GM23338 (cell line): ENCODE data around the gene TEX30. TPM values are rescaled to one million over a fixed set of nuclear protein-coding genes. Genes with fewer than 3 reads are reported as not detected.
A peak's percentile ranks its signal among the peaks of the same experiment; 100 is the strongest.

Experiments used
- ATAC-seq: fragments of 200-7000 bp; cut with Tn5 transposase; 3 replicates; pipeline ENCODE4 v1.9.1; 2020
- DNase-seq: peaks from one replicate; pipeline ENCODE4 v3.0.0-alpha.2; 2015; ENCODE audit warnings: low spot score
- H2AFZ ChIP-seq: fragments of 200-600 bp; sonication (generic); 2 replicates; pipeline ENCODE4 v1.8.0; 2016; ENCODE audit warnings: antibody characterized with exemption, mild to moderate bottlenecking, moderate library complexity
- H3F3A ChIP-seq: fragments of 200-600 bp; sonication (generic); replicated peaks from 2 replicates; pipeline ENCODE4 v1.8.0; 2017; ENCODE audit warnings: antibody characterized with exemption, mixed run types, low read depth
- H3K27ac ChIP-seq: fragments of 200-600 bp; sonication (generic); 2 replicates; pipeline ENCODE4 v1.6.1; 2016; ENCODE audit warnings: low read depth
- H3K27me3 ChIP-seq: fragments of 200-600 bp; sonication (generic); 2 replicates; pipeline ENCODE4 v1.8.0; 2016; ENCODE audit warnings: mild to moderate bottlenecking, mixed run types, moderate library complexity; ENCODE audit not compliant: insufficient read depth
- H3K36me3 ChIP-seq: fragments of 200-600 bp; sonication (generic); 2 replicates; pipeline ENCODE4 v1.8.0; 2016; ENCODE audit warnings: mild to moderate bottlenecking; ENCODE audit not compliant: insufficient read depth
- H3K4me1 ChIP-seq: fragments of 200-600 bp; sonication (generic); 2 replicates; pipeline ENCODE4 v1.8.0; 2016; ENCODE audit warnings: mild to moderate bottlenecking, moderate library complexity; ENCODE audit not compliant: insufficient read depth
- H3K4me2 ChIP-seq: fragments of 200-600 bp; sonication (generic); 2 replicates; pipeline ENCODE4 v1.7.1; 2017; ENCODE audit warnings: mixed run types
- H3K4me3 ChIP-seq: fragments of 200-600 bp; sonication (generic); 2 replicates; pipeline ENCODE4 v1.6.1; 2016; ENCODE audit warnings: mixed run types
- H3K79me2 ChIP-seq: fragments of 200-600 bp; sonication (generic); replicated peaks from 2 replicates; pipeline ENCODE4 v1.8.0; 2017; ENCODE audit warnings: mild to moderate bottlenecking; ENCODE audit not compliant: insufficient read depth
- H3K9me2 ChIP-seq: fragments of 200-600 bp; sonication (generic); 2 replicates; pipeline ENCODE4 v1.8.0; 2017; ENCODE audit not compliant: insufficient read depth
- H4K20me1 ChIP-seq: fragments of 200-600 bp; sonication (generic); replicated peaks from 2 replicates; pipeline ENCODE4 v1.8.0; 2017; ENCODE audit warnings: mild to moderate bottlenecking; ENCODE audit not compliant: insufficient read depth
- H3K27ac Mint-ChIP-seq: 2 replicates; pipeline ENCODE4 v1.8.0; 2020; ENCODE audit warnings: inconsistent platforms, mild to moderate bottlenecking, moderate library complexity, mixed read lengths
- H3K27me3 Mint-ChIP-seq: 3 replicates; pipeline ENCODE4 v1.8.0; 2022; ENCODE audit warnings: low read depth, mild to moderate bottlenecking, moderate library complexity, mixed read lengths, inconsistent platforms; ENCODE audit not compliant: insufficient read depth, poor library complexity
- H3K36me3 Mint-ChIP-seq: 3 replicates; pipeline ENCODE4 v1.8.0; 2021; ENCODE audit warnings: low read depth, mild to moderate bottlenecking, inconsistent platforms, moderate library complexity, mixed read lengths
- H3K4me1 Mint-ChIP-seq: 3 replicates; pipeline ENCODE4 v1.8.0; 2020; ENCODE audit warnings: mild to moderate bottlenecking, inconsistent platforms, mixed read lengths
- H3K4me3 Mint-ChIP-seq: 3 replicates; pipeline ENCODE4 v1.8.0; 2021; ENCODE audit warnings: moderate library complexity, mild to moderate bottlenecking, inconsistent platforms, mixed read lengths
- H3K9me3 Mint-ChIP-seq: 3 replicates; pipeline ENCODE4 v1.8.0; 2020; ENCODE audit warnings: moderate library complexity, mild to moderate bottlenecking, inconsistent platforms, mixed read lengths
- CREB1 ChIP-seq: fragments of 250-450 bp; sonication (Bioruptor Pico); IDR thresholded peaks from 2 replicates; pipeline ENCODE4 v1.5.0; 2020; ENCODE audit warnings: low read depth, mild to moderate bottlenecking, moderate library complexity
- ETS1 ChIP-seq: IDR thresholded peaks from 2 replicates; pipeline ENCODE4 v1.6.1; 2016; ENCODE audit warnings: antibody characterized with exemption
- EZH2phosphoT487 ChIP-seq: fragments of 200-600 bp; sonication (generic); IDR thresholded peaks from one replicate; pipeline ENCODE4 v1.8.1; 2018; ENCODE audit warnings: antibody characterized with exemption; ENCODE audit not compliant: unreplicated experiment
- JUNB ChIP-seq: IDR thresholded peaks from one replicate; pipeline ENCODE4 v1.6.1; 2016; ENCODE audit warnings: antibody characterized with exemption; ENCODE audit not compliant: unreplicated experiment
- NANOG ChIP-seq: IDR thresholded peaks from 2 replicates; pipeline ENCODE4 v1.6.1; 2016; ENCODE audit warnings: antibody characterized with exemption, borderline replicate concordance
- STAT1 ChIP-seq: IDR thresholded peaks from one replicate; pipeline ENCODE4 v1.6.1; 2016; ENCODE audit warnings: antibody characterized with exemption; ENCODE audit not compliant: unreplicated experiment
- ZNF114 ChIP-seq: fragments of 250-450 bp; sonication (Bioruptor Pico); IDR thresholded peaks from 2 replicates; pipeline ENCODE4 v1.5.0; 2020; ENCODE audit warnings: mild to moderate bottlenecking, moderate library complexity
- ZNF331 ChIP-seq: fragments of 250-450 bp; sonication (Bioruptor Pico); IDR thresholded peaks from 2 replicates; pipeline ENCODE4 v1.5.0; 2020; ENCODE audit warnings: low read depth, mild to moderate bottlenecking, moderate library complexity
- ZNF462 ChIP-seq: fragments of 250-450 bp; sonication (Bioruptor Pico); IDR thresholded peaks from 2 replicates; pipeline ENCODE4 v1.5.0; 2020; ENCODE audit warnings: mild to moderate bottlenecking, moderate library complexity
- polyA plus RNA-seq: library from polyadenylated mRNA; unstranded; fragments of >200 nt; fragmentation: Nextera tagmentation; extraction: Ambion mirVana; gene quantifications from 2 replicates; pipeline ENCODE4 v1.2.1, GENCODE V29; 2016
- total RNA-seq: library from RNA; depleted of rRNA; stranded (reverse); fragments of >200 nt; shearing (Covaris generic); gene quantifications from 2 replicates; pipeline ENCODE4 v1.2.3, GENCODE V29; 2014

TEX30 gene
- total and polyA plus RNA-seq, 2 experiments from 2014 or later: 6.3 to 28.2 TPM

DNA sequence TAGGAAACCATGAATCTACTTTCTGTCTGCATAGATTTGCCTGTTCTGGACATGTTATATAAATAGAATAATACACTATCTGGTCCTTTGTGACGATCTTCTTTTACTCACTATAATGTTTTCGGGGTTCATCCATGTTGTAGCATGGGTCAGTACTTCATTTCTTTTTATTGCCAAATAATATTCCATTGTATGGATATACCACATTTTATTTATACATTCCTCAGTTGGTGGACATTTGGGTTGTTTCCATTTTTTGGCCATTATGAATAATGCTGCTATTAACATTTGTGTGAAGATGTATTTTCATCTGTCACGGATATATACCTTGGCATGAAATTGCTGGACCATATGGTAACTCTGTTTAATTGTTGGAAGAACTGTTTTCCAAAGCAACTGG, 32.1 kb upstream of the TEX30 start:
- Histone ChIP-seq H3K4me2 (no peak overlapping the region), H3K27me3 (peaks cover 11% of the 10 kb centered on the region), H4K20me1 (no peaks in the 10 kb centered on the region), H3K36me3 (no peaks in the 10 kb centered on the region), H3K9me2 (no peaks in the 10 kb centered on the region), H3F3A (0 out of 2 replicates have a peak, but pooled peaks cover 2% of the 10 kb centered on the region), H3K27ac (no peak overlapping the region), H3K4me3 (no peak overlapping the region), H3K4me1 (no peaks in the 10 kb centered on the region), H2AFZ (no peak overlapping the region), H3K79me2 (no peaks in the 10 kb centered on the region; the same call in 1 of the 2 replicates)
- DNase-seq: no peak
- H3K4me1 Mint-ChIP-seq: no peaks in the 10 kb centered on the region
- ATAC-seq: no peak
- H3K4me3 Mint-ChIP-seq: no peak overlapping the region
- no peak for TF ChIP-seq CREB1 (CRISPR knock-in tag)
- TF ChIP-seq ZNF331 (CRISPR knock-in tag): no peak
- no peak for TF ChIP-seq NANOG
- TF ChIP-seq STAT1: no peak
- no peaks in the 10 kb centered on the region for H3K36me3 Mint-ChIP-seq
- no peak overlapping the region for H3K27ac Mint-ChIP-seq
- H3K27me3 Mint-ChIP-seq: peaks cover 5% of the 10 kb centered on the region
- H3K9me3 Mint-ChIP-seq: no peaks in the 10 kb centered on the region

- Mint-ChIP-seq H3K4me3 (peak overlapping the region; percentile 93), H3K9me3 (no peaks in the 10 kb centered on the region), H3K36me3 (no peaks in the 10 kb centered on the region; the same call in 2 of the 3 replicates), H3K4me1 (0 out of 3 replicates have a peak, but pooled peaks cover 2% of the 10 kb centered on the region), H3K27ac (no peak overlapping the region), H3K27me3 (peaks cover 14% of the 10 kb centered on the region)
- Histone ChIP-seq H3K36me3 (no peaks in the 10 kb centered on the region), H4K20me1 (no peaks in the 10 kb centered on the region), H3K27ac (no peak overlapping the region), H3F3A (0 out of 2 replicates have a peak, but pooled peaks cover 3% of the 10 kb centered on the region), H3K27me3 (peaks cover 39% of the 10 kb centered on the region), H2AFZ (peak overlapping the region; percentile 97), H3K4me2 (peak overlapping the region; percentile 88), H3K4me3 (peak overlapping the region; percentile 76), H3K79me2 (peaks cover 9% of the 10 kb centered on the region; the same call in 1 of the 2 replicates), H3K9me2 (no peaks in the 10 kb centered on the region), H3K4me1 (peaks cover 6% of the 10 kb centered on the region)
- DNase-seq (peak; percentile 85), ATAC-seq (peak; percentile 83)
- TF ChIP-seq ZNF462 (no peak), ZNF331 (CRISPR knock-in tag) (no peak), NANOG (no peak), EZH2phosphoT487 (no peak), CREB1 (CRISPR knock-in tag) (no peak), JUNB (no peak), STAT1 (no peak), ZNF114 (CRISPR knock-in tag) (no peak), ETS1 (no peak)
Measured at GRCh38 chr13:102800145-102801041, 26.8 kb upstream of the TEX30 start.
